Measurements from ENCODE around the gene ADRB1.

ADRB1 gene

DNA sequence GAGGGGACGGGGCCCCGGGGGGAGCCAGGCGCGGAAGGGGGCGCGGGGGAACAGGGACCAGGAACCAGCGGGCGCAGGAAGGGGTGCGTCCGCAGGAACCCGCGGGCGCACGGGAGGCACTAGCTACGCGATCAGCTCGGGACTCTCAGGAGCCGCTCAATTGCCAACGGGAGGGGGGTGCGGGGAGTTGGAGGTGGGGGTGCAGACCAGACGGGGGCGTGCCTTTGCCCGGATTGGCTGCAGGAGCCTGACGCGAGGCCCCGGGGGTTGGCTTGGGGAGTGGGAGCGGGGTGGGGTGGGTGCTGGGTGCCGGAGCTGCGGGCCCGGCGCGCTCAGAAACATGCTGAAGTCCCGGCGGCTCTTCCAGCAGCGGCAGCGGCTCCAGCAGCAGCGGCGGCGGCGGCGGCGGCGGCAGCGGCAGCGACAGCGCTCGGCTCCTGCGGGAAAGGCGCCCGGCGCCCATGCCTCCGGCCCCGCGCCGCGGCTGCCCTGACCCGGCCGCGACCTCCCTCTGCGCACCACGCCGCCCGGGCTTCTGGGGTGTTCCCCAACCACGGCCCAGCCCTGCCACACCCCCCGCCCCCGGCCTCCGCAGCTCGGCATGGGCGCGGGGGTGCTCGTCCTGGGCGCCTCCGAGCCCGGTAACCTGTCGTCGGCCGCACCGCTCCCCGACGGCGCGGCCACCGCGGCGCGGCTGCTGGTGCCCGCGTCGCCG, at the start of gene ADRB1:
ADRB1 (plus strand) TSS at position 335 of the 715 bp plus-strand sequence; CDS start at position 602, 267 bp downstream.
- peak; percentile 67 to 79 for DNase-seq

- no peak for DNase-seq
These were observed 48.5 kb upstream of the ADRB1 start for GRCh38 chr10:113995201-113995600.

DNA sequence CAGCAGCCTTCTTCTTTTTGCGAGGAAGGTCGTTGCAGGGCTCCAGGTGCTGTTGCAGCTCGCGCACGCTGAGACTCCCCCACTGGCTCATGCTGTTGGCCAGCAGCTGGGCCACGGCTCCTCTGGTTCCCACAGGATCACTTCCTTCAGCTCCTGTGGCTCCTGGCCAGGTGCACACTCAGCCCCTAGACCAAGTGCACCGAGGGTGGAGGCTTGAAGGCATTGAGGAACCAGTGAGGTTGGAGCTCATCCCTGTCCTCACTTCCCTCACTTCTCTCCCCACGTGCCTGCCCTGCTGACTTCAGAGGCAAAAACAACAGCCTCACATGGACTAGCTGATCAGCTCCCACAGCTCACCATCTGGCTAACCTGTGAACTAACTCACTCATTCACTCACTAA, 46.2 kb upstream of the ADRB1 start:
- DNase-seq, result no peak

- no peak for DNase-seq
These were observed 44.1 kb upstream of the ADRB1 start for GRCh38 chr10:113999531-113999930.

- DNase-seq, result no peak
These were observed 43.1 kb upstream of the ADRB1 start for GRCh38 chr10:114000457-114001010.

DNA sequence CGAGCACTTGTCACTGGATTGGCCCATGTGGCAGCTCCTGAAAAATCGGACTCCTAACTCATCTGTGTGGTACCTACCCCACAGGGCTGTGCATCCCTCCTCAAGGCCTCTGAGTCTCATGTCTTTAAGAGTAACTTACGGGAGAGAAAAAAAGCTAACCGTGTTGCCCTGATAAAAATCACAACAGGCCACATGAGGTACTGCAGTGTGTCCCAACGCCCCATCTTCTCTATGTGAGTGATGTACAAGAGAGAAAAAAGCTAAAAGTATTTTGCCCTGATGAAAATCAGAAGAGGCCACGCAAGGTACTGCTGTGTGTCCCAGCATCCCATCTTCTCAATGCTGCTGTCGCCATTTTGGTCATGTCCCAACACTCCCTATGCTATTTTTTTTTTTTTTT, 41.2 kb upstream of the ADRB1 start:
- no peak for DNase-seq

DNA sequence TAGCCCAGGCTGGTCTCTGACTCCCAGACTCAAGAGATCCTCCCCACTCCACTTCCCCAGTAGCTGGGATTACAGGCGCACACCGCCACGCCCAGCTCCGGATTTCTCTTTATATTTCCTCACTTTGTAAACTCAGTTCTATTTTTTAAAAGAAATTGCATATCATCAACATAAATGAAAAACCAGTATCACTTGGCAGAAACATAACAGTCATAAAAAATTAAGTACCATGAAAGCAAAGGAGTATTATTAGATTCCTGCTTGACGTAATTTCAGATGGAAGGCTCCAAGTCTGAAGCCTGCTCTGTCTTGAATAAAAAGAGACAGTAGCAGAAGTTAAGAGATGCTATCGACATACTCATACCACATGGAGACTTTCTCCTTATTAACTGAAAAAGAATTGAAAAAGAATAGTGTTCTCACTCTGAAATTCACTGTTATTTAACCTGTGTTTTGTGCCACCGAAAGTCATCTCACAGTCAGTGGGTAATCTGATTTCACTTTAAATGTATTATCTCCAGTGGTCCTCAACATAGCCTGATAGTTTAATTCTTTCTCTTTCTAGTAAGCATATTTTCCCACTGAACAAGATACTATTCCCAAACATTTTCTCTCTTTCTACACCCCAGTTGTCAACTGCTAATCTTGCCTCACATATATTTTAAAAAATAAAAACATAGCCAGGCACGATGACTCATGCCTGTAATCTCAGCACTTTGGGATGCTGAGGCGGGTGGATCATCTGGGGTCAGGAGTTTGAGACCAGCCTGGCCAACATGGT, 40.3 kb upstream of the ADRB1 start:
- DNase-seq, result no peak

DNA sequence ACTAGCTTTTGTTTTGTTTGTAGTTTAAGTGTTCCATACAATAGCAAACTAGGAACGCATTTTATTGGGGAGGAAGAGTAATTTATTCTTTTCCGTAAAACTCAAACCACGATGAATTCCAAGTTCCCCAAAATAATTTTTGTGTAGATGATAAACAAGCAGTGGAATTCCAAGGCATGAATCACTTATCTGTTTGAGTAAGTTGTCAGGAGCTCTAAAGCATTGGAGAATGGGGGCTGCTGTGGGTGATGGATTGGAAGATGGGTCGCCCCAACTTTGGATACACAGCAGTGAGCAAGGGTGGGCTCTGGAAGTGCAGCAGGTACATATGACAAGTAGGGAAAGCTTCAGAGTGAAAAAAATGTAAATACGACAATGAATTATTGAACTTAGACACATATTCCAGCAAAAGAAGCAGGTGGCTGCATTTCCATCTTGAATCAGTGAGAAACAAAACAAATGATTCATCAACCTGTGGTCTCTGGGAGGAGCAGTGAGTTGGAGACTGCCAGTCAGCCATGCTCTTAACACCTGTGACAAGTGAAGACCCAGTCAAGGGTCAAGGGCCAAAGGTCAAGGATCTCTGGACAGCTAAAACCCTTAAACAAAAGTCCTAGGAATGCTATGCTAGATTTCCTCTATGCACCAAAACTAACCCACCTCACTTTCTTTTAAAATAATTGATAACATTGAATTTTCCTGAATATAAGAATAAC, 34.2 kb upstream of the ADRB1 start:
- DNase-seq, result no peak

DNA sequence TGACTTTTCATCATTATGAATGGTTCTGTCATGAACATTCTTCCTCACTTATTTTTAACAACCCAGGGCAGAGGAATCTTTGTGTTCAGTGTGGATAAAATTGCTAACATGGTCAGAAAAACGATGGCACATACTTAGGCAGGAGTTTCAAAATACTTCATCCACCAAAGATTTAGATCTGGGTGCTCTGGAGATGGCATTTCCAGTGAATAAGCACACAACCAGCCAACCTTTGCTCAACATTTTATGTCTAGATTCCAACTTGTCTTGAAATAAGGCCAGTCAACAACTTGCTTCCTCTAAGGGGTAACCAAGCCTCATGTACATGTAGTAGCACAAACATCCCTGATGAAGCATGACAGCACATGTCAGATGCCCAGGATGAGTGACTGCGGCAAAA, 33.4 kb upstream of the ADRB1 start:
- DNase-seq, result no peak

GRCh38 chr10:114012650-114013049, 31.0 kb upstream of the ADRB1 start:
- DNase-seq, result no peak

- DNase-seq, result no peak
These were observed 28.0 kb upstream of the ADRB1 start for GRCh38 chr10:114015708-114016107.

GRCh38 chr10:114017271-114017670, 26.4 kb upstream of the ADRB1 start:
- no peak for DNase-seq

GRCh38 chr10:114017873-114018272, 25.8 kb upstream of the ADRB1 start:
- DNase-seq, result no peak

DNA sequence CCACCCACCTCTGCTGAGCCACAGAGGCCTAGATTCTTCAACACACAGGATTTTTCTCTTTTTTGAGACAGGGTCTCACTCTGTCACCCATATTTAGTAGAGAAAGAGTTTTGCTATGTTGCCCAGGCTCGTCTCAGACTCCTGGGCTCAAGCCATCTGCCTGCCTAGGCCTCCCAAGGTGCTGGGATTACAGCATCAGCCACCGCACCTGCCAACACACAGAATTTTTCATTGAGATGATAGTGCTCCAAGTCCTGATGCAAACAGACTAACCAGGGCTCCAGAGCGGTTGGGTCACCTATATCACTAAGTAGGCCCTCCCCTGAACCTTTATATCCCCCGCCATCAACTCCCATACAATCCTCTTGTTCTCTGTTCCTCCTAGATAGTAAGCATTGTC, 24.4 kb upstream of the ADRB1 start:
- DNase-seq, result no peak

GRCh38 chr10:114021154-114021553, 22.5 kb upstream of the ADRB1 start:
- no peak for DNase-seq

- DNase-seq, result no peak
These were observed 21.7 kb upstream of the ADRB1 start for GRCh38 chr10:114021717-114022680.

GRCh38 chr10:114022766-114023597, 20.7 kb upstream of the ADRB1 start:
- DNase-seq, result no peak

DNA sequence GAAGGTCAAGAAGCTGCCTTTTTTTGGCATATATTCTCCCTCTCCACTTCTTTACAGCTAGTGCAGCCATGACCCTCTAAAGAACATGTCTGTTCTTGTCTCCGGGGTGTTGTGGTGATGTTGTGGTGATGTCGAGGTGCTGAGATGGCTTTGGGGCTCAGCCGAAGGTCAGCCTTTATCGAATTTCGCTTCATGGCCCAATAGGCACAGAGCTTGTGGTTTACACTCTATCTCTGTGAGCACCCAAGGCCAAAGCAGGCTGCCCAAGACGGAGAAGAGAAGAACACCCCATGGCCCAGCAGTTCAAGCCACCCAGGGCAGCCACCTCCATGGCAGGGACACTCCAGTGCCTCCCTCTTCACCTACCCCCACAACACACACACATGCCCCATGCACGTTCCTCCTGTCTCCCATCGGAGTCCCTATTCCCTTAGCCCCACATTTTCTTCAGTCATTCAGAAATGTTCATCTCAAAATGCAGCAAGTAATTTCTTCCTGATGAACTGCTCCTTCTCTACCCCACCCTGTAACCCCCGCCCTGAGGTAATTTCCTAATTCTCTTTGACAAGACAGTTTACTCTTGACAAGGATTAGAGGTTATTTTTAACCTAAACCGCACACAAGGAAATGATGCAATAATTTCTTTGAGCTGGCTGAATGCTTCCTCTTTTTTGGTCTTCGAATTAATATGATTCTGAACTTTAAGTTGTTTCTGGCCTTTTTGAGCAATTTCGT, 18.6 kb upstream of the ADRB1 start:
- DNase-seq, result no peak

DNA sequence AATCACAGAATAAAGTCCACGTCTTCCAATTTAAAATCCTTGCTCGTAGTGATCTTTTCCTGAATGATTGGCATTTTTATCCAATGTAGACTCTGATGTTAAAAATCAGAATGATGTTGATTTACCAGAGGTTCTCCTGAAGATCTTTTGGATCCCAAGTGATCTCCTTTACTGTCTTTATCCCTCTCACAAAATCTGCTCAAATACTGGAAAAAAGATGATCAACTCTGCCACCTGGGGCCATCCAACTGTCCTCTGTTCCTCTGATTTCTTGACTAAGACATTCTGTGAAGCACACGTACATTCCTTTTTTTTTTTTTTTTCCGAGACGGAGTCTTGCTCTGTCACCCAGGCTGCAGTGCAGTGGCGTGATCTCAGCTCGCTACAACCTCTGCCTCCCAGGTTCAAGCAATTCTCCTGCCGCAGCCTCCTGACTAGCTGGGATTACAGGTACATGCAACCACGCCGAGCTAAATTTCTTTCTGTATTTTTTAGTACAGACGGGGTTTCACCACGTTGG, 18.0 kb upstream of the ADRB1 start:
- DNase-seq, result no peak

Data from NCI-H2081 (cell line).